ENCODE measurements around the gene PRKAR1B. TPM values are rescaled to one million over a fixed set of nuclear protein-coding genes. Genes with fewer than 3 reads are reported as not detected.

Gene PRKAR1B
- total and polyA plus RNA-seq, 10 of the 15 experiments (the other 5 are each of a cell fraction or from before 2014, with no cell fraction given) = 1.4 to 45.6 (median 19.3) TPM

DNA sequence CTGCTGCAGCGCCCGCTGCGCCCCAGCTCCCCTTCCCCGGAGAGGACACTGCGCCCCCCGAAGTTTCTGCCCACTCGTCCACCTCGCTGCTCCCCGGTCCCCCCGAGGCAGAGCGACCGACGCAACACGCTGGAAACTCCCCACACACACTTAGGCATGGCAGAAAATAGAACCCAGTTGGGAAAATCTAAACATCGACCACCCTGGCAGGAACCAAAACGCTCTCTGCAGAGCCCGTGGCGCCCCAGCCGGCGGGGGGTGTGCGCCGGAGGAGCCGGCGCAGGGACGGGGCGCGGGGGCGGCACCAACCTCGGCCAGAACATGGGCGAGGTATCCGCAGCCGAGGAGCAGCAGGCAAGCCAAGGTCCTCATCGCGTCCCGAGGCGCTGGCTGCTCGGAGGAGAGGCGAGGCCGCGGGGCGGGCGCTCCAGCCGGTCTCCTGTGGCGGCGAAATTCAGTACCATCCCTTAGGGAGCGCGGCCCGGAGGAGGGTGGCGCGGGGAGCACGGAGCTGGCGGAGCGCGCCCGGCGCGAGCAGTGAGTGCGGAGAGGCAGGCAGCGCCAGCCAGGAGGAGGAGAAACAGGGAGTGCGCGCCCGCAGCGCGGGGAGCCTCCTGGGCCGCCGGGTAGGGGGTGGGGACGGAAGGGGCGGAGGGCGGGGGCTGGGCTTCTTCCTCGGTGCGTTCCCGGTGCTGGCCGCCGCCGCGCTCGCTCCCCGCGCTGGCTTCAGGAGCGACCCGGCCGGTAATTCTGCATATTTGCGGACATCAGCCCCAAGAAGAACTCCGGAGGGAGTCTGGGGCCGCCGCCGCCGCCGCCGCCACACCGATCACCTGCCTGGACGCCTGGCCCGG is 208.2 kb downstream of the PRKAR1B start:
- intact Hi-C loops (cut with micrococcal nuclease; ENCODE audit: unreplicated experiment) = no loop called here
- peak overlapping the region; percentile 64 for H3K4me3 ChIP-seq
- TF ChIP-seq, protein P1, sequence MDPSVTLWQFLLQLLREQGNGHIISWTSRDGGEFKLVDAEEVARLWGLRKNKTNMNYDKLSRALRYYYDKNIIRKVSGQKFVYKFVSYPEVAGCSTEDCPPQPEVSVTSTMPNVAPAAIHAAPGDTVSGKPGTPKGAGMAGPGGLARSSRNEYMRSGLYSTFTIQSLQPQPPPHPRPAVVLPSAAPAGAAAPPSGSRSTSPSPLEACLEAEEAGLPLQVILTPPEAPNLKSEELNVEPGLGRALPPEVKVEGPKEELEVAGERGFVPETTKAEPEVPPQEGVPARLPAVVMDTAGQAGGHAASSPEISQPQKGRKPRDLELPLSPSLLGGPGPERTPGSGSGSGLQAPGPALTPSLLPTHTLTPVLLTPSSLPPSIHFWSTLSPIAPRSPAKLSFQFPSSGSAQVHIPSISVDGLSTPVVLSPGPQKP (IDR thresholded peaks at IDR 0.05; ENCODE audit: low read depth, low read length) = no peak
- TF ChIP-seq FOXM1 (IDR thresholded peaks at IDR 0.05; ENCODE audit: low read depth, low read length) (no peak), NFXL1 (IDR thresholded peaks at IDR 0.05; ENCODE audit: borderline replicate concordance) (0 out of 2 replicates have a peak, but pooled peaks have one; percentile 49), HDAC6 (IDR thresholded peaks at IDR 0.05; ENCODE audit: unreplicated experiment) (peak; percentile 89), POLR2AphosphoS2 (IDR thresholded peaks at IDR 0.05; ENCODE audit: low read depth, low read length) (no peak), NRF1 (conservative IDR thresholded peaks at IDR 0.05; ENCODE audit: low read depth, low read length) (no peak), SREBF1 (IDR thresholded peaks at IDR 0.05; ENCODE audit: low read length) (no peak), POLR2A (IDR thresholded peaks at IDR 0.05; ENCODE audit: low read depth, low read length) (peak; percentile 46; the same call in 1 of the 2 replicates), BHLHE40 (IDR thresholded peaks at IDR 0.05; ENCODE audit: borderline replicate concordance in 1 of 2, low read depth in 2 of 2, low read length in 1 of 2) (peak in 1 of 2 experiments; percentile 12; a peak in 1 of 4 replicates), DPF2 (IDR thresholded peaks at IDR 0.05) (0 out of 2 replicates have a peak, but pooled peaks have one; percentile 36), IKZF2 (IDR thresholded peaks at IDR 0.05) (peak in 1 of 2 experiments; percentile 25; a peak in 1 of 4 replicates), EGR1 (IDR thresholded peaks at IDR 0.05; ENCODE audit: borderline replicate concordance in 1 of 2, low read depth in 2 of 2, low read length in 2 of 2) (peak in 1 of 2 experiments; percentile 47; a peak in 1 of 3 replicates), IKZF1 (conservative IDR thresholded peaks at IDR 0.05) (peak; percentile 62), MEF2B (IDR thresholded peaks at IDR 0.05; ENCODE audit: partially characterized antibody, poor library complexity, severe bottlenecking) (peak; percentile 9)
- TF ChIP-seq, protein P2, sequence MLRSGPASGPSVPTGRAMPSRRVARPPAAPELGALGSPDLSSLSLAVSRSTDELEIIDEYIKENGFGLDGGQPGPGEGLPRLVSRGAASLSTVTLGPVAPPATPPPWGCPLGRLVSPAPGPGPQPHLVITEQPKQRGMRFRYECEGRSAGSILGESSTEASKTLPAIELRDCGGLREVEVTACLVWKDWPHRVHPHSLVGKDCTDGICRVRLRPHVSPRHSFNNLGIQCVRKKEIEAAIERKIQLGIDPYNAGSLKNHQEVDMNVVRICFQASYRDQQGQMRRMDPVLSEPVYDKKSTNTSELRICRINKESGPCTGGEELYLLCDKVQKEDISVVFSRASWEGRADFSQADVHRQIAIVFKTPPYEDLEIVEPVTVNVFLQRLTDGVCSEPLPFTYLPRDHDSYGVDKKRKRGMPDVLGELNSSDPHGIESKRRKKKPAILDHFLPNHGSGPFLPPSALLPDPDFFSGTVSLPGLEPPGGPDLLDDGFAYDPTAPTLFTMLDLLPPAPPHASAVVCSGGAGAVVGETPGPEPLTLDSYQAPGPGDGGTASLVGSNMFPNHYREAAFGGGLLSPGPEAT (IDR thresholded peaks at IDR 0.05; ENCODE audit: low read depth) = no peak
- TF ChIP-seq, protein P3, sequence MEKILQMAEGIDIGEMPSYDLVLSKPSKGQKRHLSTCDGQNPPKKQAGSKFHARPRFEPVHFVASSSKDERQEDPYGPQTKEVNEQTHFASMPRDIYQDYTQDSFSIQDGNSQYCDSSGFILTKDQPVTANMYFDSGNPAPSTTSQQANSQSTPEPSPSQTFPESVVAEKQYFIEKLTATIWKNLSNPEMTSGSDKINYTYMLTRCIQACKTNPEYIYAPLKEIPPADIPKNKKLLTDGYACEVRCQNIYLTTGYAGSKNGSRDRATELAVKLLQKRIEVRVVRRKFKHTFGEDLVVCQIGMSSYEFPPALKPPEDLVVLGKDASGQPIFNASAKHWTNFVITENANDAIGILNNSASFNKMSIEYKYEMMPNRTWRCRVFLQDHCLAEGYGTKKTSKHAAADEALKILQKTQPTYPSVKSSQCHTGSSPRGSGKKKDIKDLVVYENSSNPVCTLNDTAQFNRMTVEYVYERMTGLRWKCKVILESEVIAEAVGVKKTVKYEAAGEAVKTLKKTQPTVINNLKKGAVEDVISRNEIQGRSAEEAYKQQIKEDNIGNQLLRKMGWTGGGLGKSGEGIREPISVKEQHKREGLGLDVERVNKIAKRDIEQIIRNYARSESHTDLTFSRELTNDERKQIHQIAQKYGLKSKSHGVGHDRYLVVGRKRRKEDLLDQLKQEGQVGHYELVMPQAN (conservative IDR thresholded peaks at IDR 0.05) = no peak; the same call in 1 of the 2 replicates

More for the DNA sequence above, 208.2 kb downstream of the PRKAR1B start:
- no peaks in the 10 kb centered on the region for H3K36me3 ChIP-seq (ENCODE audit: control insufficient read depth in 2 of 2, insufficient read depth in 2 of 2, low read length in 1 of 2)
- BruUV-seq (replicated peaks) = no TSS peak
- ATAC-seq (peak; percentile 32), DNase-seq (ENCODE audit: low read depth, low spot score) (no peak), FAIRE-seq (no peak)
- peaks cover 16% of the 10 kb centered on the region for H3K4me1 ChIP-seq (ENCODE audit: control insufficient read depth, insufficient read depth, low read length)
- no peaks in the 10 kb centered on the region for H3K9me3 ChIP-seq (replicated peaks; ENCODE audit: control insufficient read depth, insufficient read depth, low read length)
- H3K4me2 ChIP-seq (ENCODE audit: control insufficient read depth, insufficient read depth) = peak overlapping the region; percentile 59; the same call in 1 of the 2 replicates
- SMC1A ChIA-PET (ENCODE audit: uncharacterized antibody, unreplicated experiment) = no interaction called here
- in situ Hi-C loops (cut with MboI) = no loop called here
- no peak overlapping the region for H3K27ac ChIP-seq (ENCODE audit: control insufficient read depth, insufficient read depth)
- no peaks in the 10 kb centered on the region for H3K79me2 ChIP-seq (ENCODE audit: control insufficient read depth, insufficient read depth, low read length)
- H3K27me3 ChIP-seq (replicated peaks in 1 of 2; ENCODE audit: control insufficient read depth in 2 of 2, insufficient read depth in 2 of 2, low read length in 1 of 2) = peaks cover 2 to 3% of the 10 kb centered on the region in 2 experiments
- no peak overlapping the region for H2AFZ ChIP-seq (ENCODE audit: control insufficient read depth, low read depth, low read length)
- no peak overlapping the region for H3K9ac ChIP-seq (ENCODE audit: control insufficient read depth, insufficient read depth, low read length)
- H4K20me1 ChIP-seq (ENCODE audit: control insufficient read depth, insufficient read depth) = no peaks in the 10 kb centered on the region
- POLR2A ChIA-PET = interaction anchor here (0.9 kb wide), 1 partner anchor 84 kb away, joined by 4 read pairs; no protein-coding TSS in a partner anchor
- RAD21 ChIA-PET (ENCODE audit: unreplicated experiment) = interaction anchor here (1.0 to 1.1 kb wide), 3 partner anchors 13 to 119 kb away, joined by 3 to 6 read pairs (median 5); no protein-coding TSS in a partner anchor
- CTCF ChIA-PET = interaction anchor here (0.7 kb wide), 1 partner anchor 116 kb away, joined by 3 read pairs; no protein-coding TSS in a partner anchor
- WGBS (ENCODE audit: insufficient coverage, insufficient replicate concordance, low lambda C conversion rate, missing lambda C conversion rate) = 2% methylated on average over 45 of the region's 93 CpGs

Data from GM12878 (cell line).